Mononuclear cell (primary cell): ENCODE results near the gene XIAP. TPM values are rescaled to one million over a fixed set of nuclear protein-coding genes. Genes with fewer than 3 reads are reported as not detected.
"Not testable (repeated sequence)": the region's sequence is repeated elsewhere in the genome, so short reads cannot be mapped to it uniquely, and the experiment has no call there.

Source experiments
- H3K27me3 ChIP-seq: 2 replicates; pipeline ENCODE4 v1.6.0; 2011; ENCODE audit warnings: low read length, control low read depth; ENCODE audit not compliant: insufficient read depth
- H3K4me1 ChIP-seq: 2 replicates; pipeline ENCODE4 v1.5.1; 2011; ENCODE audit warnings: mild to moderate bottlenecking, low read length, control low read depth; ENCODE audit not compliant: insufficient read depth
- H3K4me3 ChIP-seq: 2 replicates; pipeline ENCODE4 v1.5.1; 2011; ENCODE audit warnings: mild to moderate bottlenecking, low read length, moderate library complexity
- H3K9me3 ChIP-seq: 2 replicates; pipeline ENCODE4 v1.5.1; 2011; ENCODE audit warnings: low read depth, mild to moderate bottlenecking, control low read depth, low read length
- total RNA-seq: library from RNA; depleted of rRNA; stranded (reverse); fragments of >200 nt; gene quantifications from one replicate; pipeline ENCODE4 v1.2.3, GENCODE V29; 2012

Gene XIAP
- total RNA-seq: 21.6 TPM

DNA sequence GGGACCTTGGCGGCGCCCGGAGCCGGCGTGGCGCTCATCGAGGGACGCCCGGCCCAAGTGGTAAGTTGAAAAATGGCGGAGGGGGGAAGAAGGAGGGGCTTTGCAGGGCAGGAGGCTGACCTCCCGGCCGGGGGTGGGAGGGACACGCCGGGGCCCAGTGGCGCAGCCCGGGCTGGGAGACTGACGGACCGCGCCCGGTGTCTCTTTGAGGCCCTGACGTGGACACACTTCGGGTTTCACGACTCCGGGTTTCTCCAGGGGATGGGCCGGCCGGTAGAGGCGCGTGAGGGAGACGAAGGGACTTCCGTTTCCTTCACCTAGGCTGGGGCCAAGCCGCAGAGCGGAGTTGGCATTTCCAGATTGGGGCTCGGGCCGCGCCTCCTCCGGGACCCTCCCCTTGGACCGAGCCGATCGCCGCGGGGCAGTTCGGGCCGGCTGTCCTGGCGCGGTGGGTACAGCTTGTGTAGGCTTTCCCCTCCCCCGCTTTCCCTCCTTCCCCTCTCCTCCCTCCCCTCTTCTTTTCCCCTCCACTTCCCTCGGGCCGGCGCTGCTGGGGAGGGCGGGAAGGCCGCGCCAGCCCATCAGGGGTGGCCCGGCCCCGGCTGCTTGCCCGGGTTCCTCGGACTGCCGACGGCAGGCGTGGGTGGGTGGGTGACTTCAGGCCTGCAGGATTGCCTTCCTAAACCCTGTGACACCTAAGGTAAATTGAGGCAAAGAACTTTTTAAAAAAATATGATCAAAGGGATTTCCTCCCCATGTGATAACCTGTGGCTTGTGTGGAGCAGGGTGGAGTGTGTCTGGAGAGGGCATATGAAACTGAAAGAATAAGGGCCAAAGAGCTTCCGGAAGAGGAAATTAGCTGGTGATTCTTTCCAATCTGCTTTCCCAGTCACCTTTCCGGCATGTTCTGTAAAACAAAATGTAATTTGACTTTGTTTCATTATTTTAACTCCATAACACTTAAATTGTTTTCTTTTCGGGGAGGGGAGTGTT, at the start of gene XIAP:
Gene XIAP (plus strand): TSS at position 208 of the 993 bp plus-strand sequence. CDS start 25,610 bp downstream, outside the sequence.
- Histone ChIP-seq H3K27me3 (no peaks in the 10 kb centered on the region), H3K4me3 (peak within 1 kb of the TSS; percentile 74), H3K4me1 (peaks cover 8% of the 10 kb centered on the region)

GRCh38 chrX:123814343-123814742, 45.5 kb upstream of the XIAP start:
- no peaks in the 10 kb centered on the region for H3K9me3 ChIP-seq
- no peaks in the 10 kb centered on the region for H3K27me3 ChIP-seq
- no peak overlapping the region for H3K4me3 ChIP-seq
- H3K4me1 ChIP-seq: no peaks in the 10 kb centered on the region

More for the DNA sequence above, at the start of gene XIAP:
- H3K9me3 ChIP-seq: no peaks in the 10 kb centered on the region

DNA sequence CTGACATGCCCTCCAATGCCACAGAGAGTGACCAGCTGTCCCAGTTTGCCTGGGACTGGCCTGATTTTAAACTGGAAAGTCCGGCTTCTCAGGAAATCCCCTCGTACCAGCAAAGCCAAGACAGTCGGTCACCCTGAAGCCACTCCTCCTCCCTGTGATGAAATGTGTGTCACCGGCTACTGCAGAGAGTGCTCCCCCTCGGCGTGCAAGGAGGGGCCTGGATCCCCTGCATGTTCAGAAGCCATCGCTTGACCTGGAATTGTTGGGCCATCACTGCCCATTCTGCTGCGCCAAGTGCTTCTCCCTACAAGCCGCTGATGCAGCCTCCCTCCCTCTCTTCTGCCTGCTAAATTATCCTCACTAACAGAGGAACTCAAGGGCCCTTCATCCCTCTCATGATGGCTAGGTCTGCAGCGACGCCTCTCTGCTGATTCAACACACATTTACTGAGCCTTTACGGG, 44.9 kb upstream of the XIAP start:
- not testable (repeated sequence) for H3K9me3 ChIP-seq, H3K4me3 ChIP-seq, H3K27me3 ChIP-seq, H3K4me1 ChIP-seq

DNA sequence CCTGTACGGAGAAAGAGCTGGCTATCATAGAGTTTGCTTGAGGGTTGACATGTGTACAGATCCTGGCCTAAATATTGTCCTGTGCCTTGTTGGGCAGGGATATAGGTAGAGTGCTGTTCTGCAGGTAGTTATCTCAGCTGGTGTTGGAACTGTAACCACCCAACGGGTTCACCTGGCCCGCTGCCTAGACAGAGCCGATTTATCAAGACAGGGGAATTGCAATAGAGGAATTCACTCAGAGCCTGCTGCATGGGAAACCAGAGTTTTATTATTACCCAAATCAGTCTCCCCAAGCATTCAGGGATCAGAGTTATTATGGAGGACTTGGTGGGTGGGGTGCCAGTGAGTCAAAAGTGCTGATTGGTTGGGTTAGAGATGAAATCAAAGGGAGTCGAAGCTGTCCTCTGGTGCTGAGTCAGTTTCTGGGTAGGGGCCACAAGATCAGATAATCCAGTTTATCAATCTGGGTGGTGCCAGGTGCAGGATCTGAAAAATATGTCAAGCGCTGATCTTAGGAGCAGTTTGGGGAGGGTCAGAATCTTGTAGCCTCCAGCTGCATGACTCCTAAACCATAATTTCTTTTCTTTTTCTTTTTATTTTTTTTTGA, 42.5 kb upstream of the XIAP start:
- H3K4me1 ChIP-seq: no peaks in the 10 kb centered on the region
- no peak overlapping the region for H3K4me3 ChIP-seq
- no peaks in the 10 kb centered on the region for H3K9me3 ChIP-seq
- H3K27me3 ChIP-seq: no peaks in the 10 kb centered on the region

- Histone ChIP-seq H3K4me1 (no peaks in the 10 kb centered on the region), H3K9me3 (no peaks in the 10 kb centered on the region), H3K27me3 (no peaks in the 10 kb centered on the region), H3K4me3 (no peak overlapping the region)
These were observed 41.6 kb upstream of the XIAP start for GRCh38 chrX:123818243-123818642.

- no peaks in the 10 kb centered on the region for H3K9me3 ChIP-seq
- H3K4me3 ChIP-seq: no peak overlapping the region
- H3K27me3 ChIP-seq: no peaks in the 10 kb centered on the region
- no peaks in the 10 kb centered on the region for H3K4me1 ChIP-seq
These were observed 36.9 kb upstream of the XIAP start for GRCh38 chrX:123822965-123823364.

DNA sequence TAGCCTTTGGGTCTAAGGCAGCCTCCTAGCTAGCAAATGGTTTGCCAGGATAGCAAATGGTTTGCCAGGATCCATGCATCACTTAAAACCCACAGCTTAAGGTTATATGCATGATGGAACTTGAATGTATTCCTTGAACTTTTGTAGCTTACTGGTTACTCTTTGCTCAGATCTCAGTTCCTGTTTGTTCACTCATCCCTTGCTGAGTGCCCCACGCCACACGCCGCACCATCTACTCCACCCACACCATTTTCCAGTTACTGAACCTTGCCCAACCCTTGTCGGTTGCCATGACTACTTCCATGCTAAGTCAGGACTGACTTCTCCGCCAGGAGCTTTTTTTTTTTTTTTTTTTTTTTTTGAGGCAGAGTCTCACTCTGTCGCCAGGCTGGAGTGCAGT, 29.5 kb upstream of the XIAP start:
- no peaks in the 10 kb centered on the region for H3K9me3 ChIP-seq
- no peaks in the 10 kb centered on the region for H3K27me3 ChIP-seq

GRCh38 chrX:123833387-123833786, 26.5 kb upstream of the XIAP start:
- Histone ChIP-seq H3K9me3 (no peaks in the 10 kb centered on the region), H3K4me3 (no peak overlapping the region)

More for the DNA sequence above, 29.5 kb upstream of the XIAP start:
- H3K4me1 ChIP-seq: peaks cover 8% of the 10 kb centered on the region
- no peak overlapping the region for H3K4me3 ChIP-seq

DNA sequence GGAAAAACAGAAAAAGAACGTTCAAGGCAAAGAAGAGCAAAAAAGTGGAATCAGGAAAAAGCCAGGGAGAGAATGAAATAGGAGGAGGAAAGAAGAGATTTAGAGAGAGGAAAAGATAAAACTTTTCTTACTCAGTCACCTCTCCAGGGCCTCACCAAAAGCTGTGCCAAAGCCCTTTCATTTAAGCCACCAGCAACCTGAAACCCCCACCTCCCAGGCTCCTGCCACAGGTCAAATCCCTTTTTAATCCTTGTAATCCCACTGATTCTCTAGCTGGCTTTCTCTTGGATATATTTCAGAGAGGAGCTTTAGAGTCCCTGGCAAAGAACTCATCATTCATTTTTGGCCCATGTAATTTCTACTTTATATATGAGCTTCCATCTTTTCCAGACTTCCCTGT, 25.7 kb upstream of the XIAP start:
- Histone ChIP-seq H3K4me3 (no peak overlapping the region), H3K27me3 (no peaks in the 10 kb centered on the region), H3K4me1 (peaks cover 8% of the 10 kb centered on the region), H3K9me3 (no peaks in the 10 kb centered on the region)

More at GRCh38 chrX:123833387-123833786, 26.5 kb upstream of the XIAP start:
- H3K4me1 ChIP-seq: peaks cover 8% of the 10 kb centered on the region
- H3K27me3 ChIP-seq: no peaks in the 10 kb centered on the region

DNA sequence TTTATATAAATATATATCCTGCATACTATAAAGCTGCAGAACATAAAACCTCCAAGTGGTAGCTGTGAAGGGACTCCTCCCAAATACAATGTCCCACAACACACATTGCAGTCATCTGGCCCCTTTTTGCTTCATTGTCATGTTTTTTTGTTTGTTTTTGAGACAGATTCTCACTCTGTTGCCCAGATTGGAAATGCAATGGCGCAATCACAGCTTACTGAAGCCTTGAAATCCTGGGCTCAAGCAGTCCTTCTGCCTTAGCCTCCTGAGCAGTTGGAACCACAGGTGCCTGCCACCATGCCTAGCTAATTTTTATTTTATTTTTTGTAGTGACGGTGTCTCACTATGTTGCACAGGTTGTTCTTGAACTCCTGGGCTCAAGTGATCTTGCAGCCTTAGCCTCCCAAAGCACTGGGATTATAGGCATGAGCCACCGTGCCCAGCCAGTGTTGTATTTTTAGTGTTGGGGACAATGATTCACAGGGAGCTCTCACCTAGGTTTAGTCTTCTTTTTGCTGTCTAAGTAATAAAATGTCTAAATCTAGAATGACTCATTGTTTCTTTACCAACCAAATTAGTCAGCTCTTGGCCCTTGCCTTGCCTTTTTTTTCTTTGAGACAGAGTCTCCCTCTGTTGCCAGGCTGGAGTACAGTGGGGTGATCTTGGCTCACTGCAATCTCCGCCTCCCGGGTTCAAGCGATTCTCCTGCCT, 24.0 kb upstream of the XIAP start:
- H3K4me3 ChIP-seq: no peak overlapping the region
- no peaks in the 10 kb centered on the region for H3K4me1 ChIP-seq
- H3K27me3 ChIP-seq: no peaks in the 10 kb centered on the region
- H3K9me3 ChIP-seq: no peaks in the 10 kb centered on the region

DNA sequence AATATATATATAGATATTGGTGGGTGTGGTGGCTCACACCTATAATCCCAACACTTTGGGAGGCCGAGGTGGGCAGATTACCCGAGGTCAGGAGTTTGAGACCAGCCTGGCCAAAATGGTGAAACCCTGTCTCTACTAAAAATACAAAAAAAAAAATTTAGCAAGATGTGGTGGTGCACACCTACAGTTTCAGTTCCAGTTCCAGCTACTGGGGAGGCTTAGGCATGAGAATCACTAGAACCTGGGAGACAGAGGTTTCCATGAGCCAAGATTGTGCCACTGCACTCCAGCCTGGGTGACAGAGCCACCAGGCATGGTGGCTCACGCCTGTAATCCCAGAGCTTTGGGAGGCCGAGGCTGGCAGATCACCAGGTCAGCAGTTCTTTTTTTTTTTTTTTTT, 14.7 kb upstream of the XIAP start:
- not testable (repeated sequence) for H3K27me3 ChIP-seq, H3K9me3 ChIP-seq, H3K4me3 ChIP-seq, H3K4me1 ChIP-seq

GRCh38 chrX:123846577-123847038, 13.2 kb upstream of the XIAP start:
- Histone ChIP-seq H3K4me3 (no peak overlapping the region), H3K9me3 (no peaks in the 10 kb centered on the region), H3K27me3 (no peaks in the 10 kb centered on the region), H3K4me1 (peaks cover 6% of the 10 kb centered on the region)

- H3K9me3 ChIP-seq: no peaks in the 10 kb centered on the region
- H3K4me3 ChIP-seq: no peak overlapping the region
- no peaks in the 10 kb centered on the region for H3K27me3 ChIP-seq
- H3K4me1 ChIP-seq: peaks cover 6% of the 10 kb centered on the region
These were observed 12.8 kb upstream of the XIAP start for GRCh38 chrX:123847056-123847455.

- Histone ChIP-seq H3K27me3 (no peaks in the 10 kb centered on the region), H3K9me3 (no peaks in the 10 kb centered on the region), H3K4me1 (peaks cover 6% of the 10 kb centered on the region), H3K4me3 (no peak overlapping the region)
These were observed 10.8 kb upstream of the XIAP start for GRCh38 chrX:123849096-123849495.

DNA sequence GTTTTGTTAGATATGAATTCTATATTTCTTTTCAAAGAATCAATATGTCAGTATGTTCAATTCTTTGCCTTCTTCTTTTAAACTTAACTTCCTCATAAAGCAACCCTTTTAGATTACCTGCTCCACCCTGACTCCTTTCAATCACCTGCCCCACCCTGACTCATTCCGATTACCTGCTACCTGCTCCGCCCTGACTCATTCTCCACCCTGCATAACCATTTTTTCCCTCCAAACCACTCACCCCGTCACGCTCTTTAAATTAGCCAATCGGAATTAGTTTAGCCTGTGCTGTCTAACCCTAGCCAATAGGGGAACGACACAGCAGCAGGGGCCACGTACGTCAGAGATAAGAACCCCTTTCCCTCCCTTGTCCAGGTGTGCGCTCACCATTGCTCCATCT, 9.9 kb upstream of the XIAP start:
- not testable (repeated sequence) for H3K4me1 ChIP-seq, H3K27me3 ChIP-seq, H3K9me3 ChIP-seq

More for the DNA sequence above, 9.9 kb upstream of the XIAP start:
- not testable (repeated sequence) for H3K4me3 ChIP-seq
